ENCODE measurements around the gene CHST6. TPM values are rescaled to one million over a fixed set of nuclear protein-coding genes. Genes with fewer than 3 reads are reported as not detected.

Gene CHST6
- total and polyA plus RNA-seq, 3 donors from 2014 or later: 1.1 to 9.4 (median 6.1) TPM

DNA sequence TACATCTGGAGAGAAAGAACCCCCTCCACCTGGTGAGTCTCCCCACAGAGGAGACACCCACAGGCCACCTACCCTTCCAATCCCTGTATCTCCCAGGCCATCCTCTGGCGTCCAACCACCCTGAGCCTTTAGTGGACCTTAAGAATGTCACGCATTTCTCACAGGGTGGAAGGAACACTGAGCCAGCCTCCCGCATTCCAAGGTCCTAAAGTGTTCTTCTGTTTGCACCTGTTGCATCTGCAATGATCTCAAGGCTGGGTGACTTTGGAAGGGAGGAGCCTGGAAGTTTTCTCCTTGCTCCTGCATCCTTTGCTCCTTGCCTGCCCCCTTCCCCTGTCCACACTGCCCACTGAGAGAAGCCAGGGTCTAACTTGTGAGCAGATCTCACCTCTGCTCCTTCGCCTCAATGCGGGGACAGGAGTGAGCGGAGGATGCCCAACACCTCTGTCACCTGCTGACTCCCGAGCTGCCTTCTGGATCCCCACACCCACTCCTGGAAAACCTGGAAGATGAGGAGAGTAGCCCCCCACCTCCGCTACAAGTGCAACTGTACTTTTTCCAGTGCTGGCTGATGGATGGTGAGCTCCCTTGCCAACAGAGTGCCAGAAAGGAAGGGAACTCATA, 37.0 kb upstream of the CHST6 start:
- no peaks in the 10 kb centered on the region for H3K36me3 ChIP-seq (ENCODE audit: low read depth, missing control alignments)
- no peaks in the 10 kb centered on the region for H3K9me3 ChIP-seq
- H3K27me3 ChIP-seq: no peaks in the 10 kb centered on the region
- intact Hi-C loops (cut with DNase I; ENCODE audit: low total_unique reads): no loop called here
- 85 to 94% methylated on average over 7 to 8 of the region's 8 CpGs for WGBS, 2 donors
- no peak overlapping the region for H3K27ac ChIP-seq
- no peaks in the 10 kb centered on the region for H3K4me1 ChIP-seq
- DNase-seq: no peak
- TF ChIP-seq POLR2A (IDR thresholded peaks at IDR 0.05): no peak
- TF ChIP-seq, protein P1, sequence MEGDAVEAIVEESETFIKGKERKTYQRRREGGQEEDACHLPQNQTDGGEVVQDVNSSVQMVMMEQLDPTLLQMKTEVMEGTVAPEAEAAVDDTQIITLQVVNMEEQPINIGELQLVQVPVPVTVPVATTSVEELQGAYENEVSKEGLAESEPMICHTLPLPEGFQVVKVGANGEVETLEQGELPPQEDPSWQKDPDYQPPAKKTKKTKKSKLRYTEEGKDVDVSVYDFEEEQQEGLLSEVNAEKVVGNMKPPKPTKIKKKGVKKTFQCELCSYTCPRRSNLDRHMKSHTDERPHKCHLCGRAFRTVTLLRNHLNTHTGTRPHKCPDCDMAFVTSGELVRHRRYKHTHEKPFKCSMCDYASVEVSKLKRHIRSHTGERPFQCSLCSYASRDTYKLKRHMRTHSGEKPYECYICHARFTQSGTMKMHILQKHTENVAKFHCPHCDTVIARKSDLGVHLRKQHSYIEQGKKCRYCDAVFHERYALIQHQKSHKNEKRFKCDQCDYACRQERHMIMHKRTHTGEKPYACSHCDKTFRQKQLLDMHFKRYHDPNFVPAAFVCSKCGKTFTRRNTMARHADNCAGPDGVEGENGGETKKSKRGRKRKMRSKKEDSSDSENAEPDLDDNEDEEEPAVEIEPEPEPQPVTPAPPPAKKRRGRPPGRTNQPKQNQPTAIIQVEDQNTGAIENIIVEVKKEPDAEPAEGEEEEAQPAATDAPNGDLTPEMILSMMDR (IDR thresholded peaks at IDR 0.05): no peak
- no peak overlapping the region for H3K4me3 ChIP-seq

DNA sequence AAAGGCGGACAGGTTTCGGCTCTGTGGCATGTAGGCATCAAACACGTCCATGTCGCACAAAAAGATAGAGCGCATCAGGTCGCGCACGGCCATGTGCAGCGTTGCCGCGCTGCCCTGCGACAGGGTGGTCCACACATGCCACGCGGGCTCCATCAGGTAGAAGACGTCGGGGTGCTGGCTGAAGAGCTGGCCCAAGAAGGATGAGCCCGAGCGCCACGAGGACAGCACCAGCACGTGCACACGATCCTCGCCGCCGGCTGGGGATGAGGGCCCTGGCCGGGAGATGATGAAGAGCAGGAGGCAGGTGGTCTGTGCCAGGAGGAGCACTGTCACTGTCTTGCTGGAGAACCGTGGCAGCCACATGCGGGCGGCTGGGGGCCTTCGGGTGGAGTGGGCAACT, 34.7 kb upstream of the CHST6 start:
- Histone ChIP-seq H3K36me3 (ENCODE audit: low read depth, missing control alignments) (no peaks in the 10 kb centered on the region), H3K4me3 (peak overlapping the region in 1 of 2 donors; percentile 23), H3K27me3 (no peaks in the 10 kb centered on the region), H3K4me1 (no peaks in the 10 kb centered on the region), H3K9me3 (no peaks in the 10 kb centered on the region), H3K27ac (no peak overlapping the region)
- WGBS, 2 donors: 62 to 82% methylated on average over 28 to 29 of the region's 29 CpGs
- DNase-seq: no peak
- TF ChIP-seq, protein P1 (IDR thresholded peaks at IDR 0.05): no peak
- no peak for TF ChIP-seq POLR2A (IDR thresholded peaks at IDR 0.05)
- intact Hi-C loops (cut with DNase I; ENCODE audit: low total_unique reads): no loop called here

DNA sequence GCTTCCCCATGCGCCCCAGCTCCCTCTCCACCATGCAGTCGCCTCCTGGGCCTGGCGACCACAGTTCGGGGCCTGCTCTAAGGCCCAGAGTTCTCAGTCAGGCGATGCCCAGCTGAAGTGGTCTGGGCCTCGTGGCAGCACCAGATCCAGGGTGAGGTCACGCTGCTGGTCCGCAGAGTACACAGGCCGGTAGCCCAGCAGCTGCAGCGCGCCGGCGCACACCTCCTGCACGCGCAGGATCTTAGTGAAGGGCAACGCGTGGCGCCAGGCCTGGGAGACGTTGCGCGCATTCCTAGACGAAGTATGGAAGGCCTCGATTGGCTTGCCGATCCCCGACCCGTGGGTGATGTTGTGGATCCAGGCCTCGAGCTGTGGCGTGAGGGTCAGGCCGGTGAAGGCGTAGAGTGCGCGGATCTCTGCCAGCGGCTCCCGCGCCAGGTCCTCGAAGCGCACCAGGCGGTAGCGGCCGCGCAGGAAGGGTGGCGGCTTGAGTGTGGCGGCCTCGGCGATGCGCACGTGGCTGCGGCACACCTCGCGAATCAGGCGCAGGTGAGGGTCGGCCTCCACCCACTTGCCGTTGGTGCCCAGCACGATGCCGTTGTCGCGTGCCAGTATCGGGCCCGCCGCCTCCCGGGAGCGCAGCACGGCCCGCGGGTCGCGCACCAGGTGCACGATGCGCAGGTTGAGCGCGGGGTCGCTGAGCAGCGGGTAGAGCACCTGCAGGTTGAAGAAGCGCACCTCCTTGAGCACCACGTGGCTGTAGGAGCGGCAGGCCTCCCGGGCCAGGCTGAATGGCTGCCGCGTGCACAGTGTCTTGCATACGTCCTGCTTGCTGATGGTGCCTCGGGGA, 34.0 kb upstream of the CHST6 start:
- TF ChIP-seq, protein P1 (IDR thresholded peaks at IDR 0.05): no peak
- no peak for TF ChIP-seq POLR2A (IDR thresholded peaks at IDR 0.05)
- intact Hi-C loops (cut with DNase I; ENCODE audit: low total_unique reads): no loop called here
- H3K27ac ChIP-seq: no peak overlapping the region
- H3K27me3 ChIP-seq: no peaks in the 10 kb centered on the region
- H3K36me3 ChIP-seq (ENCODE audit: low read depth, missing control alignments): no peaks in the 10 kb centered on the region
- no peaks in the 10 kb centered on the region for H3K9me3 ChIP-seq
- no peaks in the 10 kb centered on the region for H3K4me1 ChIP-seq
- 72 to 86% methylated on average over 51 to 71 of the region's 81 CpGs for WGBS, 2 donors
- DNase-seq: no peak
- peak overlapping the region in 1 of 2 donors; percentile 23 for H3K4me3 ChIP-seq

DNA sequence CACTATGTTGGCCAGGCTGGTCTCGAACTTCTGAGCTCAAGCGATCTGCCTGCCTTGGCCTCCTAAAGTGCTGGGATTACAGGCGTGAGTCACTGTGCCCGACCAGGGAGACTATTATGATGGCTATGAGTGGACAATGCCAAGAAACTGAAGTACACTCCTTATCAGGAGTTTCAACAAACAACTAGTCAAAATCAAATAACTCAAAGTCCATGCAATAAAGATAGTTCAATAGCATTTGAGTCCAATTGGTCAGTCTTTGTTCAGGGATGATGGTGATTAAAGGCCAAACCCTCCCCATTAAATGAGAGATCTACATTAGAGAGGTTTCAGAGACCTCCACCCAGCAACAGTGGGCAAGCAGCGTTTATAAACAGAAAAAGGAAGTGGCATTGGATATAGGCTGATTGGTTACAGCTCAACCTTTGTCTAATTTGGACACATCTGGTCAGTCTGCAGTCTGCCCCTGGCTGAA, 32.6 kb upstream of the CHST6 start:
- TF ChIP-seq, protein P1 (IDR thresholded peaks at IDR 0.05): no peak
- no peak for TF ChIP-seq POLR2A (IDR thresholded peaks at IDR 0.05)
- H3K27ac ChIP-seq: no peak overlapping the region
- no peaks in the 10 kb centered on the region for H3K9me3 ChIP-seq
- H3K36me3 ChIP-seq (ENCODE audit: low read depth, missing control alignments): no peaks in the 10 kb centered on the region
- intact Hi-C loops (cut with DNase I; ENCODE audit: low total_unique reads): no loop called here
- no peak overlapping the region for H3K4me3 ChIP-seq
- no peak for DNase-seq
- 94 to 95% methylated on average over 5 of the region's 5 CpGs for WGBS, 2 donors
- no peaks in the 10 kb centered on the region for H3K4me1 ChIP-seq
- H3K27me3 ChIP-seq: no peaks in the 10 kb centered on the region
